ENCODE data around the gene NKPD1. TPM values are rescaled to one million over a fixed set of nuclear protein-coding genes. Genes with fewer than 3 reads are reported as not detected.

NKPD1 gene
- polyA plus RNA-seq (ENCODE audit: insufficient read length in 10 of 10): under 1 TPM; 0.07 to 0.74 (median 0.18) TPM
- long read RNA-seq, donor 1: 0 reads
- long read RNA-seq, donor 2: 0 reads
- long read RNA-seq, donor 3: 0 reads
- long read RNA-seq, donor 4: 0 reads
- long read RNA-seq, donor 5: 0 reads
- long read RNA-seq, donor 6: 0 reads
- long read RNA-seq, donor 7: 0 reads
- long read RNA-seq, donor 8: 0 reads
- long read RNA-seq, donor 9: 0 reads

- no peak for DNase-seq
These were observed at the start of gene NKPD1 for GRCh38 chr19:45160870-45161737. Gene NKPD1 (minus strand): TSS chr19:45160982. CDS start chr19:45160150, 832 bp downstream.

GRCh38 chr19:45206328-45206727, 45.5 kb upstream of the NKPD1 start:
- no peak for DNase-seq

GRCh38 chr19:45205810-45206209, 45.0 kb upstream of the NKPD1 start:
- no peak for DNase-seq

- DNase-seq: no peak
These were observed 41.9 kb upstream of the NKPD1 start for GRCh38 chr19:45202637-45203036.

- peak in 1 of 3 donors; percentile 59 for DNase-seq
These were observed 39.8 kb upstream of the NKPD1 start for GRCh38 chr19:45200568-45200967.

GRCh38 chr19:45195764-45196163, 35.0 kb upstream of the NKPD1 start:
- no peak for DNase-seq

- no peak for DNase-seq
These were observed 30.6 kb upstream of the NKPD1 start for GRCh38 chr19:45191375-45191774.

GRCh38 chr19:45189971-45190370, 29.2 kb upstream of the NKPD1 start:
- DNase-seq: no peak

GRCh38 chr19:45187421-45188100, 26.8 kb upstream of the NKPD1 start:
- no peak for DNase-seq

GRCh38 chr19:45186509-45187334, 25.9 kb upstream of the NKPD1 start:
- no peak for DNase-seq

GRCh38 chr19:45184115-45184514, 23.3 kb upstream of the NKPD1 start:
- no peak for DNase-seq

GRCh38 chr19:45182758-45183157, 22.0 kb upstream of the NKPD1 start:
- no peak for DNase-seq

- DNase-seq: no peak
These were observed 20.2 kb upstream of the NKPD1 start for GRCh38 chr19:45180936-45181335.

- DNase-seq: no peak
These were observed 19.1 kb upstream of the NKPD1 start for GRCh38 chr19:45179892-45180370.

- DNase-seq: peak in 1 of 3 donors; percentile 64
These were observed 18.5 kb upstream of the NKPD1 start for GRCh38 chr19:45179072-45179891.

- DNase-seq: peak; percentile 100
These were observed 17.7 kb upstream of the NKPD1 start, which contains the start of gene BLOC1S3 for GRCh38 chr19:45178262-45179071. Gene BLOC1S3 (plus strand): TSS chr19:45178784. CDS start chr19:45179297, 513 bp downstream.

- no peak for DNase-seq
These were observed 17.1 kb upstream of the NKPD1 start, which contains the start of gene TRAPPC6A for GRCh38 chr19:45177817-45178261. Gene TRAPPC6A (minus strand): TSS chr19:45178237. CDS start chr19:45178218, 19 bp downstream.

GRCh38 chr19:45175515-45176345, 14.9 kb upstream of the NKPD1 start:
- no peak for DNase-seq
